Naive thymus-derived CD8-positive, alpha-beta T cell (primary cell): ENCODE results near the gene PHLDA3. TPM values are rescaled to one million over a fixed set of nuclear protein-coding genes. Genes with fewer than 3 reads are reported as not detected.

ENCODE experiments used
- ATAC-seq, 2 donors: fragments of 150-1000 bp; cut with Tn5 transposase in 1 of 2; sonication (Bioruptor Pico), chemical (Tn5 transposase) in 1 of 2; 1 replicate in 1 of 2; 2 replicates in 1 of 2; pipeline ENCODE4 v1.10.0; 2021; ENCODE audit warnings: mild to moderate bottlenecking in 2 of 2, moderate library complexity in 2 of 2
- POLR2A ChIA-PET: fragments of 350-600 bp; sonication (Branson Sonifier 250); formaldehyde crosslinking; loops from one replicate; lab custom pipeline; 2021; ENCODE audit warnings: antibody characterized with exemption; lab: Charles Lee
- DNase-seq, 10 donors: peaks; one replicate each; pipeline versions ENCODE4 v3.0.0 to v3.0.0-alpha.2; 2020 to 2022
- H3K27ac Mint-ChIP-seq, 10 donors: one replicate each; pipeline ENCODE4 v1.8.0; 2020 to 2022; ENCODE audit warnings: mild to moderate bottlenecking in 10 of 10, mixed read lengths in 10 of 10, moderate library complexity in 4 of 10, inconsistent platforms in 1 of 10
- H3K27me3 Mint-ChIP-seq, 5 donors: one replicate each; pipeline ENCODE4 v1.8.0; 2021 to 2022; ENCODE audit warnings: mixed read lengths in 5 of 5
- H3K36me3 Mint-ChIP-seq, 3 donors: one replicate each; pipeline ENCODE4 v1.8.0; 2020 to 2022; ENCODE audit warnings: mixed read lengths in 3 of 3, mild to moderate bottlenecking in 2 of 3, inconsistent platforms in 1 of 3
- H3K4me1 Mint-ChIP-seq, 4 donors: one replicate each; pipeline ENCODE4 v1.8.0; 2021 to 2022; ENCODE audit warnings: mixed read lengths in 4 of 4
- H3K4me3 Mint-ChIP-seq, 10 donors: one replicate each; pipeline ENCODE4 v1.8.0; 2020 to 2022; ENCODE audit warnings: mild to moderate bottlenecking in 10 of 10, mixed read lengths in 10 of 10, moderate library complexity in 6 of 10, inconsistent platforms in 1 of 10
- H3K9me3 Mint-ChIP-seq, 9 donors: one replicate each; pipeline ENCODE4 v1.8.0; 2020 to 2022; ENCODE audit warnings: mixed read lengths in 9 of 9, mild to moderate bottlenecking in 3 of 9, inconsistent platforms in 1 of 9, moderate library complexity in 1 of 9
- polyA plus RNA-seq, 3 donors: library from polyadenylated mRNA; unstranded; fragments of 300-500 nt; fragmentation: Illumina TruSeq; gene quantifications; one replicate each; pipeline ENCODE4 v1.2.3, GENCODE V29; 2021
- total RNA-seq, 8 experiments: library from RNA in 2 of 8; stranded (reverse) in 2 of 8; gene quantifications; one replicate each; pipeline ENCODE4 v1.2.3 and lab custom pipeline; 2021 to 2026

PHLDA3 gene
- total RNA-seq (under 1 TPM; 0.55 to 0.60 TPM), polyA plus RNA-seq (not detected), total RNA-seq (lab: John Stamatoyannopoulos, UW) (0 to 1.0 (median 0.28) reads per million in 6 experiments)

- ATAC-seq (peak; percentile 28 to 43), DNase-seq (no peak)
- Mint-ChIP-seq H3K4me3 (peak within 1 kb of the TSS in 9 of 10 donors; percentile 24 to 66 (median 52)), H3K27ac (no peak within 1 kb of the TSS), H3K4me1 (peaks cover 0 to 10% (median 4%) of the 10 kb centered on the region in 4 donors), H3K36me3 (no peaks in the 10 kb centered on the region), H3K9me3 (no peaks in the 10 kb centered on the region), H3K27me3 (peaks cover 25 to 67% (median 44%) of the 10 kb centered on the region in 5 donors)
- POLR2A ChIA-PET: no interaction called here
Observed at GRCh38 chr1:201468844-201469644, at the start of gene PHLDA3. PHLDA3 (minus strand) TSS chr1:201469188; CDS start chr1:201468786, 402 bp downstream.

DNA sequence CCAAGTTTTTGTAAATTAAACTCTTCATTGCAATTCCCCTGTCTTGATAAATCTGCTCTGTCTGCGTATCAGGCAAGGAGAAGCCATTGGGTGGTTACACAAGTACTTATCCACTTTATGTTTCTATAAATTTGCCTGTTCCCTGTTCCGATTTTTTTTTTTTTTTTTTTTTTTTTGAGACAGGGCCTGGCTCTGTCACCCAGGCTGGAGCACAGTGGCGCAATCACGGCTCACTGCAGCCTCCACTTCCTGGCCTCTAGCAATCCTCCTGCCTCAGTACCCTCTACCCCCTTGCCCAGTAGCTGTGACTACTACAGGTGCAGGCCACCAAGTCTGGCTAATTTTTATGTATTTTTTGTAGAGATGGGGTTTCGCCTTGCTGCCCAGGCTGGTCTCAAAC lies 49.1 kb upstream of the PHLDA3 start:
- H3K36me3 Mint-ChIP-seq: peaks cover 14 to 35% (median 28%) of the 10 kb centered on the region in 3 donors
- H3K9me3 Mint-ChIP-seq: peaks cover 0 to 5% (median 0%) of the 10 kb centered on the region in 9 donors
- H3K4me1 Mint-ChIP-seq: peaks cover 0 to 8% (median 1%) of the 10 kb centered on the region in 4 donors
- POLR2A ChIA-PET: no interaction called here
- H3K27ac Mint-ChIP-seq: no peak overlapping the region
- DNase-seq: no peak
- no peak overlapping the region for H3K4me3 Mint-ChIP-seq
- no peaks in the 10 kb centered on the region for H3K27me3 Mint-ChIP-seq
- ATAC-seq: no peak

DNA sequence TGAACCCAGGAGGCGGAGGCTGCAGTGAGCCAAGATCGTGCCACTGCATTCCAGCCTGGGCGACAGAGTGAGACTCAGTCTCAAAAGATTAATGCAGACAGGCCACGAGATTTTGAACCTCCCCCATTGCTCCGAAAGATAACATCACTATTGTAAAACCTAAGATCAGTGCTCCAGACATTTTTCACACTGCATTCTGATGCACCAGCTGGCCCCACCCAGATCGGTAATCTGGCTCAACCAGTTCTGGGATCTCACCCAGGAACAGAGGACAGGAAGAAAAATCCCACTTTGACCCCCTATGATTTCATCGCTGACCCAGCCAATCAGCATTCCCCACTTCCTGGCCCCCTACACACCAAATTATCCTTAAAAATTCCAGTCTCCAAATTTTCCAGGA lies 48.6 kb upstream of the PHLDA3 start:
- H3K4me1 Mint-ChIP-seq: peaks cover 0 to 8% (median 2%) of the 10 kb centered on the region in 4 donors
- ATAC-seq (no peak), DNase-seq (no peak)
- POLR2A ChIA-PET: no interaction called here
- no peak overlapping the region for H3K27ac Mint-ChIP-seq
- H3K27me3 Mint-ChIP-seq: no peaks in the 10 kb centered on the region
- H3K9me3 Mint-ChIP-seq: peaks cover 0 to 4% (median 0%) of the 10 kb centered on the region in 9 donors
- H3K36me3 Mint-ChIP-seq: peaks cover 13 to 34% (median 28%) of the 10 kb centered on the region in 3 donors
- no peak overlapping the region for H3K4me3 Mint-ChIP-seq

- POLR2A ChIA-PET: no interaction called here
- Mint-ChIP-seq H3K4me3 (no peak overlapping the region), H3K9me3 (no peaks in the 10 kb centered on the region), H3K27me3 (no peaks in the 10 kb centered on the region), H3K4me1 (peaks cover 2 to 8% (median 2%) of the 10 kb centered on the region in 4 donors), H3K27ac (peak overlapping the region in 1 of 10 donors; percentile 34), H3K36me3 (peaks cover 7 to 24% (median 18%) of the 10 kb centered on the region in 3 donors)
- DNase-seq: no peak
- ATAC-seq: no peak
Observed at GRCh38 chr1:201516511-201517127, 47.6 kb upstream of the PHLDA3 start.

DNA sequence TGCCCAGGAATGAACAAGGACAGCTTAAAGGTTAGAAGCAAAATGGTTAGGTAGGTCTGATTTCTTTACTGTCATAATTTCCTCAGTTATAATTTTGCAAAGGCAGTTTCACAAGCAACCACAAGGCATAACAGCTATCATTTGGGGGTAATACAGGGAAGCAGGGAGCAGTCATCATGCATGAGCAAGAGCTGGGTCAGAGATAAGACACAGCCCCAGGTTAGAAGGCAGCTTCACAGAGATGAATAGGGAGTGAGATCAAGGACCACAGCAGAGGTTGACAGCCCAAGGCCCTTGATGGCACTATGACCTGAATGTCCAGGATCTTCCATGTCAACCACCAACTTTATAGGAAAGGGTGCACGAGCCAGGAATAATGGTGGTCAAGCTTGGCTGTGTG lies 46.9 kb upstream of the PHLDA3 start:
- no peak overlapping the region for H3K4me3 Mint-ChIP-seq
- no peaks in the 10 kb centered on the region for H3K27me3 Mint-ChIP-seq
- no peaks in the 10 kb centered on the region for H3K9me3 Mint-ChIP-seq
- H3K36me3 Mint-ChIP-seq: peaks cover 7 to 19% (median 16%) of the 10 kb centered on the region in 3 donors
- DNase-seq (no peak), ATAC-seq (no peak)
- H3K4me1 Mint-ChIP-seq: peaks cover 2 to 8% (median 2%) of the 10 kb centered on the region in 4 donors
- POLR2A ChIA-PET: no interaction called here
- H3K27ac Mint-ChIP-seq: no peak overlapping the region

DNA sequence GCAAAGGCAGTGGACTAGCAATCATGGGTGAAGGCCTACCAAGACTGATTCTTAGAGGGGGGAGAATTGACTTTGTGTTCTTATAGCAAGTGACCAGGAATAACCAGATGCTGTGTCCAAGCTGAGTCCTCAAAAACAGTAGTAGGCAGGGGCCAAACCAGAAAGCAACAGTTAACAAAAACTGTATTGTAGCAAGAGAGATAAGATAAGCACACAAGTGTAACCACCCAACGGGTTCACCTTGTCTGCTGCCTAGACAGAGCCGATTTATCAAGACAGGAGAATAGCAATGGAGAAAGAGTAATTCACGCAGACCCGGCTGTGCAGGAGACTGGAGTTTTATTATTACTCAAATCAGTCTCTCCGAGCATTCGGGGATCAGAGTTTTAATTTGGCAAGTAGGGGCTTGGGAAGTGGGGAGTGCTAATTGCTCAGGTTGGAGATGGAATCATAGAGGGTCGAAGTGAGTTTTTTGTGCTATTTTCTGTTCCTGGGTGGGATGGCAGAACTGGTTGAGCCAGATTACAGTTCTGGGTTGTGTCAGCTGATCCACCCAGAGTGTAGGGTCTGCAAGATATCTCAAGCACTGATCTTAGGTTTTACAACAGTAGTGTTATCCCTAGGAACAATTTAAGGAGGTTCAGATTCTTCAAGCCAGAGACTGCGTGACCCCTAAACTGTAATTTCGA lies 46.2 kb upstream of the PHLDA3 start:
- ATAC-seq (no peak), DNase-seq (no peak)
- Mint-ChIP-seq H3K36me3 (peaks cover 7 to 16% (median 12%) of the 10 kb centered on the region in 3 donors), H3K27ac (peak overlapping the region in 1 of 10 donors; percentile 4), H3K4me1 (peaks cover 2 to 8% (median 2%) of the 10 kb centered on the region in 4 donors), H3K4me3 (no peak overlapping the region), H3K27me3 (no peaks in the 10 kb centered on the region), H3K9me3 (no peaks in the 10 kb centered on the region)
- POLR2A ChIA-PET: no interaction called here

DNA sequence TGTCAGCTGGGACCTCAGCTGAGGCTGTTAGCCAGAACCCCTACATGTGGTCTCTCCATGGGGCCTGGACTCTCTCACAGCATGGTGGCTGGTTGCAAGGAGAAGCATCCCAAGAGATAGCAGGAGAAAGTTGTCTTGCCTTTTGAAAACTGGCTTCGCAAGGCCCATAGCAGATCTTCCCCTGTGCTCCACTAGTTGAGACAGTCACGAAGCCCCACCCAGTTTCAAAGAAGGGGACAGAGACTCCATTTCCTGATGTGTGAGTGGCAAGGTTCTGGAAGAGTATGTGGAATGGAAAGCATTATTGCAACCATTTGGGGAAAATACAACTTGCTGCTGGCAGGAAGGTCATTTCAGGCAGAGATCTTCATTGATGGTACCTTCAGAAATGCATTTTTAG lies 45.5 kb upstream of the PHLDA3 start:
- H3K9me3 Mint-ChIP-seq: no peaks in the 10 kb centered on the region
- H3K36me3 Mint-ChIP-seq: peaks cover 7 to 10% (median 7%) of the 10 kb centered on the region in 3 donors
- DNase-seq: no peak
- H3K4me3 Mint-ChIP-seq: no peak overlapping the region
- no peak for ATAC-seq
- peaks cover 2 to 14% (median 5%) of the 10 kb centered on the region in 4 donors for H3K4me1 Mint-ChIP-seq
- POLR2A ChIA-PET: no interaction called here
- no peaks in the 10 kb centered on the region for H3K27me3 Mint-ChIP-seq
- H3K27ac Mint-ChIP-seq: peak overlapping the region in 1 of 10 donors; percentile 57

- H3K27ac Mint-ChIP-seq: peak overlapping the region in 1 of 10 donors; percentile 59
- peaks cover 6 to 22% (median 10%) of the 10 kb centered on the region in 4 donors for H3K4me1 Mint-ChIP-seq
- no peaks in the 10 kb centered on the region for H3K9me3 Mint-ChIP-seq
- no peak for ATAC-seq
- H3K36me3 Mint-ChIP-seq: peaks cover 7 to 9% (median 7%) of the 10 kb centered on the region in 3 donors
- H3K27me3 Mint-ChIP-seq: no peaks in the 10 kb centered on the region
- no peak overlapping the region for H3K4me3 Mint-ChIP-seq
- no peak for DNase-seq
- POLR2A ChIA-PET: interaction anchor here (1.0 to 2.0 kb wide), 3 partner anchors 10 to 33 kb away, joined by 3 to 23 read pairs (median 4); no protein-coding TSS in a partner anchor
Observed at GRCh38 chr1:201513498-201514243, 44.7 kb upstream of the PHLDA3 start.

DNA sequence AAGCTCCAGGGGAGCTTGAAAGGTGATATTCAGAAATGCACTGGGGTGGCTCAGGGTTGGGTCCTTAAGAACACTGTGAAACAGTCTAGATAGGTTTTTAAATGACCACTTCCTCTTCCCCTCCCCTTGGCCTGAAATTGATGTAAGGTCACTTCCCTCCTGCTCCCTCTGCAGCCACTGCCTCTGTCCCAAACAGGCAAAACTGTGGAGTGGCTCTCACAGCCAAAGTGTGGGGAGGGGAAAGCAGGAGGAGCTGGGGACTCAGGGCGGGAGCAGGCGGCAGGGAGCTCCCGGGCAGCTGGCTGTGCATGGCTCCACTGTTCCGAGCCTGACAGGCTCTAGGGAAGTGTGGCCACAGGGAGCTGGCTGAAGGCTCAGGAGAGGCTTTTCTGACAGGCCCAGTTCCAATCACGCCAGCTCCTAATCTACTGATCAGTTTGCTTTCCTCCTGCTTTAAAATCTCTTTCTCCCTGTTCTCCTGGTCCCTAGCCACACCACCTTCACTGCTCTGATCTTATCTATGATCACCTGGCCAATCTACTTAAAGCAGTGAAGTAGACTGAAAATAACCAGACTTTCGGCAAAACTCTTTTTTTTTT lies 43.1 kb upstream of the PHLDA3 start:
- Mint-ChIP-seq H3K4me3 (no peak overlapping the region), H3K27me3 (no peaks in the 10 kb centered on the region), H3K36me3 (peaks cover 4 to 7% (median 4%) of the 10 kb centered on the region in 3 donors), H3K4me1 (peaks cover 6 to 34% (median 22%) of the 10 kb centered on the region in 4 donors), H3K9me3 (no peaks in the 10 kb centered on the region), H3K27ac (no peak overlapping the region)
- POLR2A ChIA-PET: interaction anchor here (0.7 to 2.0 kb wide), 3 partner anchors 30 to 107 kb away, joined by 3 to 23 read pairs (median 4); no protein-coding TSS in a partner anchor
- ATAC-seq (no peak), DNase-seq (no peak)

DNA sequence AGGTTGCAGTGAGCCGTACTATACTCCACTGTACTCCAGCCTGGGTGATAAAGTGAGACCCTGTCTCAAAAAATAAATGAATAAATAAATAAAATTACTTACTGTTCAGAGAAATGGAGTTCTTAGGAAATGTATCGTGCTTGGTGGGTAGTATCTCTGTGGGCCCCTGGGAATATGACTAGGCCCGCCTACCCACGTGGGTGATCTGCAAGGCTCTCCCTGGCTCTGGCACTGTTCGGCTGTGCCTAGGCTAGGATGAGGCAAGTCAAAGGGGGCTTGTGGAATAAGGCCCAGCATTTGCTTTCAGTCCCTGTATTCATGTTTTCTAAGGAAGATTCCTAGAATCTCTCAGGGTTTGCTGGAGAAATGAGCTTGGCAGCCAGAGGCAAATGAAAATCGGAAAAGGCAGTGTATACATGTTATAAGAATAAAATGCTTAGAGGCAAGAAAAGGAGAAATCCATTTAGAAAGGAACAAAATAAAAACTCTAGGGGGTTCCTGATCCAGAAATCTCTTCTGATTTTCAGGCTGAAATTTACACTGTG lies 42.5 kb upstream of the PHLDA3 start:
- H3K36me3 Mint-ChIP-seq: peaks cover 3 to 7% (median 4%) of the 10 kb centered on the region in 3 donors
- ATAC-seq (no peak), DNase-seq (no peak)
- no peak overlapping the region for H3K4me3 Mint-ChIP-seq
- H3K27ac Mint-ChIP-seq: no peak overlapping the region
- POLR2A ChIA-PET: interaction anchor here (0.7 to 2.0 kb wide), 2 partner anchors 29 to 59 kb away, joined by 4 to 23 read pairs; no protein-coding TSS in a partner anchor
- H3K9me3 Mint-ChIP-seq: no peaks in the 10 kb centered on the region
- peaks cover 6 to 35% (median 23%) of the 10 kb centered on the region in 4 donors for H3K4me1 Mint-ChIP-seq
- no peaks in the 10 kb centered on the region for H3K27me3 Mint-ChIP-seq

GRCh38 chr1:201510734-201511133 lies 41.7 kb upstream of the PHLDA3 start:
- DNase-seq: no peak
- Mint-ChIP-seq H3K4me1 (peaks cover 6 to 40% (median 30%) of the 10 kb centered on the region in 4 donors), H3K27ac (no peak overlapping the region), H3K9me3 (no peaks in the 10 kb centered on the region), H3K27me3 (no peaks in the 10 kb centered on the region), H3K4me3 (no peak overlapping the region), H3K36me3 (peaks cover 3 to 7% (median 4%) of the 10 kb centered on the region in 3 donors)
- POLR2A ChIA-PET: no interaction called here
- no peak for ATAC-seq
